Body of pancreas (tissue), 4 donors: Measurements from ENCODE around the gene CES5A.

Experiments
- CTCF ChIP-seq, 7 experiments: fragments of 450-650 bp in 4 of 7; fragments of 200-600 bp in 3 of 7; sonication (generic) in 3 of 7; IDR thresholded peaks; one replicate each; pipeline ENCODE4 v1.5.1; 2016 to 2019; ENCODE audit warnings: antibody characterized with exemption in 7 of 7
- POLR2A ChIP-seq, 3 donors: fragments of 450-650 bp; IDR thresholded peaks; one replicate each; pipeline ENCODE4 v1.6.1; 2016; ENCODE audit warnings: antibody characterized with exemption in 3 of 3, mild to moderate bottlenecking in 2 of 3

- TF ChIP-seq CTCF (IDR thresholded peaks at IDR 0.05) (no peak), POLR2A (IDR thresholded peaks at IDR 0.05) (no peak)
Observed at GRCh38 chr16:55914383-55914782, 39.2 kb upstream of the CES5A start.
